ENCODE data around the gene CLTC. TPM values are rescaled to one million over a fixed set of nuclear protein-coding genes. Genes with fewer than 3 reads are reported as not detected.

CLTC gene
- total and polyA plus RNA-seq, 2 of the 13 experiments (the other 11 are each of a cell fraction or from before 2014, with no cell fraction given): 134 to 283 TPM

- 0 out of 2 replicates have a peak, but pooled peaks have one; percentile 21 for TF ChIP-seq ZNF83 (CRISPR knock-in tag; IDR thresholded peaks at IDR 0.05; ENCODE audit: borderline replicate concordance)
- TF ChIP-seq POLR2AphosphoS2 (IDR thresholded peaks at IDR 0.05; ENCODE audit: low read depth, low read length): peak; percentile 73; the same call in 1 of the 2 replicates
- peak; percentile 83 for TF ChIP-seq KMT2A (CRISPR knock-in tag; IDR thresholded peaks at IDR 0.05)
- peak; percentile 71 for TF ChIP-seq HNF4G (IDR thresholded peaks at IDR 0.05; ENCODE audit: borderline replicate concordance, low read depth, low read length)
- TF ChIP-seq HNF4G (CRISPR knock-in tag; IDR thresholded peaks at IDR 0.05; ENCODE audit: borderline replicate concordance, low read depth): no peak; the same call in none of the 2 replicates
These were observed at the start of gene CLTC (continued) for GRCh38 chr17:59619298-59620063.

DNA sequence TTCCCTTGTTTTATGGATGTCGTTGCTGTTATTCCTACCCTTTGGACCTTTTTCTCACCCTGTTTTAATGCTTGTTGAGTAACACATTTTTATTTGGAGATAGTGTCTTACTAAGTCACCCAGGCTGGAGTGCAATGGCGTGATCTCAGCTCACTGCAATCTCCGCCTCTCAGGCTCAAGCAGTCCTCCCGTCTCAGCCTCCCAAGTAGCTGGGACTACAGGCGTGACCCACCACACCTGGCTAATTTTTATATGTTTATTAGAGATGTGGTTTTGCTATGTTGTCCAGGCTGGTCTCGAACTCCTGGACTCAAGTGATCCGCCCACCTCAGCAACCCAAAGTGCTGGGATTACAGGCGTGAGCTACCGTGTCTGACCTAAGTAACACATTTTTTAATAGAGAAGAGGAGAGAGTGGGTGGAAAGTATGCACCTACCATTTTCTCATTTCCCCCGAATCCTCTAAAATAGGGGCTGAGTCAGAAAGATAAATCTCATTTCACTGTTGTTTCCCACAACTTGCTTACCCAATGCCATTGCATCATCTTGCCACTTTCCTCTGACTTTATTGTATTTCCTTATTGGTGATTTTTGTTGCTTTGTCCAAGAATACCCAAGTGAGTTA is 47.3 kb upstream of the CLTC start:
- Histone ChIP-seq H3K27ac (ENCODE audit: extremely low read length, insufficient read depth, low read length) (no peak overlapping the region), H4K20me1 (ENCODE audit: insufficient read depth, low read length) (no peaks in the 10 kb centered on the region), H3K4me1 (ENCODE audit: insufficient read depth, low read length) (no peaks in the 10 kb centered on the region), H3K4me3 (replicated peaks in 1 of 3; ENCODE audit: insufficient read depth in 1 of 3, low read depth in 2 of 3, low read length in 3 of 3) (no peak overlapping the region), H3K9ac (ENCODE audit: insufficient read depth, low read depth, low read length) (no peak overlapping the region), H3K4me2 (ENCODE audit: low read depth, low read length) (no peak overlapping the region), H3K36me3 (replicated peaks in 1 of 2; ENCODE audit: control insufficient read depth in 1 of 2, insufficient read depth in 2 of 2, low read length in 2 of 2) (0 out of 5 replicates have a peak, but pooled peaks cover 0 to 3% of the 10 kb centered on the region in 2 experiments), H3K9me3 (ENCODE audit: low read length) (no peaks in the 10 kb centered on the region), H2AFZ (ENCODE audit: low read length) (no peak overlapping the region), H3K79me2 (ENCODE audit: insufficient read depth, low read length) (no peaks in the 10 kb centered on the region), H3K27me3 (ENCODE audit: control insufficient read depth in 1 of 2, insufficient read depth in 2 of 2, low read length in 2 of 2) (no peaks in the 10 kb centered on the region)
- ChIA-PET CTCF (ENCODE audit: low intra/inter-chr PET ratio, low total read pairs) (interaction anchor here (0.6 kb wide), 1 partner anchor 1328 kb away, joined by 4 read pairs; no protein-coding TSS in a partner anchor), POLR2A (no interaction called here)
- BruUV-seq (replicated peaks): no TSS peak
- FAIRE-seq (no peak), DNase-seq (ENCODE audit: low spot score) (no peak), ATAC-seq (no peak)
- intact Hi-C loops (cut with micrococcal nuclease; ENCODE audit: unreplicated experiment): no loop called here
- 92% methylated on average over 10 of the region's 10 CpGs for WGBS (ENCODE audit: low lambda C conversion rate)
- TF ChIP-seq CEBPB (IDR thresholded peaks at IDR 0.05; ENCODE audit: borderline replicate concordance, low read depth, low read length): peak; percentile 58
- TF ChIP-seq FOXK2 (IDR thresholded peaks at IDR 0.05): no peak
- TF ChIP-seq ZNF768 (CRISPR knock-in tag; IDR thresholded peaks at IDR 0.05): no peak
- TF ChIP-seq, protein P1, sequence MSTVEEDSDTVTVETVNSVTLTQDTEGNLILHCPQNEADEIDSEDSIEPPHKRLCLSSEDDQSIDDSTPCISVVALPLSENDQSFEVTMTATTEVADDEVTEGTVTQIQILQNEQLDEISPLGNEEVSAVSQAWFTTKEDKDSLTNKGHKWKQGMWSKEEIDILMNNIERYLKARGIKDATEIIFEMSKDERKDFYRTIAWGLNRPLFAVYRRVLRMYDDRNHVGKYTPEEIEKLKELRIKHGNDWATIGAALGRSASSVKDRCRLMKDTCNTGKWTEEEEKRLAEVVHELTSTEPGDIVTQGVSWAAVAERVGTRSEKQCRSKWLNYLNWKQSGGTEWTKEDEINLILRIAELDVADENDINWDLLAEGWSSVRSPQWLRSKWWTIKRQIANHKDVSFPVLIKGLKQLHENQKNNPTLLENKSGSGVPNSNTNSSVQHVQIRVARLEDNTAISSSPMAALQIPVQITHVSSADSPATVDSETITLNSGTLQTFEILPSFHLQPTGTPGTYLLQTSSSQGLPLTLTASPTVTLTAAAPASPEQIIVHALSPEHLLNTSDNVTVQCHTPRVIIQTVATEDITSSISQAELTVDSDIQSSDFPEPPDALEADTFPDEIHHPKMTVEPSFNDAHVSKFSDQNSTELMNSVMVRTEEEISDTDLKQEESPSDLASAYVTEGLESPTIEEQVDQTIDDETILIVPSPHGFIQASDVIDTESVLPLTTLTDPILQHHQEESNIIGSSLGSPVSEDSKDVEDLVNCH (CRISPR knock-in tag; IDR thresholded peaks at IDR 0.05): no peak
- TF ChIP-seq BRD4 (CRISPR knock-in tag; IDR thresholded peaks at IDR 0.05): no peak
- 0 out of 2 replicates have a peak, but pooled peaks have one; percentile 32 for TF ChIP-seq ATF7 (IDR thresholded peaks at IDR 0.05)
- TF ChIP-seq ATF7 (CRISPR knock-in tag; IDR thresholded peaks at IDR 0.05): no peak
- TF ChIP-seq ERF (CRISPR knock-in tag; IDR thresholded peaks at IDR 0.05): no peak
- TF ChIP-seq ZNF253 (CRISPR knock-in tag; IDR thresholded peaks at IDR 0.05; ENCODE audit: borderline replicate concordance): no peak
- TF ChIP-seq ELK4 (CRISPR knock-in tag; IDR thresholded peaks at IDR 0.05; ENCODE audit: borderline replicate concordance): no peak
- TF ChIP-seq ZNF652 (CRISPR knock-in tag; IDR thresholded peaks at IDR 0.05; ENCODE audit: borderline replicate concordance, low read depth): no peak
- TF ChIP-seq JUND (CRISPR knock-in tag; IDR thresholded peaks at IDR 0.05): no peak
- in situ Hi-C loops (cut with HindIII; ENCODE audit: extremely low pct_ligation_motif_present, low pct_unique_long_range_greater_than_20kb): no loop called here
